ENCODE data around the gene CTNND2.

DNA sequence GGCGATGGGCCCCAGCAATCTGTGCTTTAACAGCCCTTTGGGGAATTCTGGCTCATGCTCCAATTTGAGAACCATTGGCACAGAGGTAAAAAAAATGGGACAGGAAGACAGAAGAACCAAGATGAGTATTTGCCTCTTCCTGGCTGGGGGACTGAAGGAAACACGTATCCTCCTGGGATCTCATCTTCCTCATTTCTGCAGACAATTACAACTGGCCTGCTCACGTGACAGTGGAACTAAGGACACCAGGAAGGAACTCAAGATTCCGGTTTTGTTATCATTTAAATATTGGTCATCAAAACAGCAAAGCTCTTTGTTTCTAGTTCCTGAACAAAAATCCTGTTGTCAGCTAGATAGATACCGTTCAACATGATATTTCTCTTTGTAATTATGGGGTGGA is 927.2 kb downstream of the CTNND2 start:
- TF ChIP-seq POLR2A (IDR thresholded peaks at IDR 0.05): no peak
- no peak for TF ChIP-seq CTCF (IDR thresholded peaks at IDR 0.05)
- no peak for TF ChIP-seq POLR2AphosphoS5 (IDR thresholded peaks at IDR 0.05)
- TF ChIP-seq EP300 (IDR thresholded peaks at IDR 0.05): no peak
